Middle frontal gyrus (tissue), 1 donor: ENCODE measurements around the gene INO80C.

Source experiments
- DNase-seq: peaks from one replicate; pipeline ENCODE4 v3.0.0-alpha.2; 2015; ENCODE audit warnings: low spot score; ENCODE audit errors: extremely low spot score

The INO80C gene

GRCh38 chr18:35435401-35435800 is 62.4 kb downstream of the INO80C start:
- DNase-seq = no peak

GRCh38 chr18:35432565-35433001 is 65.2 kb downstream of the INO80C start:
- no peak for DNase-seq

GRCh38 chr18:35431374-35431741 is 66.4 kb downstream of the INO80C start:
- DNase-seq = no peak

GRCh38 chr18:35430721-35431373 is 66.9 kb downstream of the INO80C start:
- DNase-seq = no peak

- no peak for DNase-seq
Observed at GRCh38 chr18:35426786-35427185, 71.0 kb downstream of the INO80C start.

- no peak for DNase-seq
Observed at GRCh38 chr18:35424356-35424755, 73.4 kb downstream of the INO80C start.

- no peak for DNase-seq
Observed at GRCh38 chr18:35422237-35422636, 75.5 kb downstream of the INO80C start.

- DNase-seq = no peak
Observed at GRCh38 chr18:35418610-35419009, 79.2 kb downstream of the INO80C start.
